ENCODE results near the gene SYNPO2. TPM values are rescaled to one million over a fixed set of nuclear protein-coding genes. Genes with fewer than 3 reads are reported as not detected.

Gene SYNPO2
- total and polyA plus RNA-seq, 10 of the 15 experiments (the other 5 are each of a cell fraction or from before 2014, with no cell fraction given), result 0.04 to 0.34 (median 0.28) TPM

DNA sequence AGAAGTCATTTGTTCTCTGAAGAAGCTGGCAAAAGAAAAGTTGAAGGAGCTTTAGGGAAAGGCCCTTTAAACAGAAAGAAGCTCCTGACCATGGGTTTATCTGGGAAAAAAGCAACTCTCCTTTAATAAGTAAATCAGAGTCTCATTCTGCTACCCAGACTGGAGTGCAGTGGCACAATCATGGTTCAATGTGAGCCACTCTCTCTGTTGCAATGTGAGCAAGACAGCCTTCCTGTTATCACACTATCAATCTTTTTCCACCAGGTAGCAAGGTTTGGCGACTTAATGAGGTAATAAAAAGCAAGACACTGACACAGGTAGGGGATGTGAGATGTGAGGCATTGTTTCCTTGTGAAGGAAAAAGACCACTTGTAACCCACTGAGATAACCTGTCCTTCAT, 111.3 kb downstream of the SYNPO2 start:
- in situ Hi-C loops (cut with MboI), result no loop called here
- Histone ChIP-seq H3K9me3 (replicated peaks; ENCODE audit: control insufficient read depth, insufficient read depth, low read length) (no peaks in the 10 kb centered on the region), H3K4me1 (ENCODE audit: control insufficient read depth, insufficient read depth, low read length) (no peaks in the 10 kb centered on the region), H3K36me3 (ENCODE audit: control insufficient read depth in 2 of 2, insufficient read depth in 2 of 2, low read length in 1 of 2) (no peaks in the 10 kb centered on the region), H3K4me2 (ENCODE audit: control insufficient read depth, insufficient read depth) (no peak overlapping the region), H2AFZ (ENCODE audit: control insufficient read depth, low read depth, low read length) (no peak overlapping the region), H3K9ac (ENCODE audit: control insufficient read depth, insufficient read depth, low read length) (no peak overlapping the region), H3K27ac (ENCODE audit: control insufficient read depth, insufficient read depth) (no peak overlapping the region), H3K79me2 (ENCODE audit: control insufficient read depth, insufficient read depth, low read length) (no peaks in the 10 kb centered on the region), H4K20me1 (ENCODE audit: control insufficient read depth, insufficient read depth) (no peaks in the 10 kb centered on the region), H3K4me3 (no peak overlapping the region), H3K27me3 (replicated peaks in 1 of 2; ENCODE audit: control insufficient read depth in 2 of 2, insufficient read depth in 2 of 2, low read length in 1 of 2) (no peaks in the 10 kb centered on the region; a peak in 1 of 4 replicates)
- ChIA-PET POLR2A (no interaction called here), RAD21 (ENCODE audit: unreplicated experiment) (no interaction called here), SMC1A (ENCODE audit: uncharacterized antibody, unreplicated experiment) (no interaction called here), CTCF (no interaction called here)
- no peak for FAIRE-seq
- DNase-seq (ENCODE audit: low read depth, low spot score), result no peak
- intact Hi-C loops (cut with micrococcal nuclease; ENCODE audit: unreplicated experiment), result no loop called here
- 0% methylated on average over 1 of the region's 1 CpG for WGBS (ENCODE audit: insufficient coverage, insufficient replicate concordance, low lambda C conversion rate, missing lambda C conversion rate)
- no peak for ATAC-seq
- BruUV-seq (replicated peaks), result no TSS peak
- TF ChIP-seq RELA (IDR thresholded peaks at IDR 0.05; ENCODE audit: borderline replicate concordance, partially characterized antibody) (no peak), BCL11A (IDR thresholded peaks at IDR 0.05; ENCODE audit: low read depth, low read length) (no peak), ELK1 (IDR thresholded peaks at IDR 0.05; ENCODE audit: low read depth, low read length) (no peak), EZH2 (IDR thresholded peaks at IDR 0.05; ENCODE audit: borderline replicate concordance, control insufficient read depth, low read depth, low read length) (no peak), CBFB (IDR thresholded peaks at IDR 0.05; ENCODE audit: low read depth) (no peak), STAT3 (IDR thresholded peaks at IDR 0.05; ENCODE audit: low read depth, low read length) (no peak), IRF4 (IDR thresholded peaks at IDR 0.05; ENCODE audit: low read depth, low read length) (no peak), ZBTB11 (CRISPR knock-in tag; IDR thresholded peaks at IDR 0.05) (no peak), MXI1 (IDR thresholded peaks at IDR 0.05; ENCODE audit: low read depth, low read length) (no peak), ZNF592 (IDR thresholded peaks at IDR 0.05) (no peak), TCF3 (IDR thresholded peaks at IDR 0.05; ENCODE audit: borderline replicate concordance, insufficient read depth, low read depth, low read length) (no peak)
- TF ChIP-seq, protein P1, sequence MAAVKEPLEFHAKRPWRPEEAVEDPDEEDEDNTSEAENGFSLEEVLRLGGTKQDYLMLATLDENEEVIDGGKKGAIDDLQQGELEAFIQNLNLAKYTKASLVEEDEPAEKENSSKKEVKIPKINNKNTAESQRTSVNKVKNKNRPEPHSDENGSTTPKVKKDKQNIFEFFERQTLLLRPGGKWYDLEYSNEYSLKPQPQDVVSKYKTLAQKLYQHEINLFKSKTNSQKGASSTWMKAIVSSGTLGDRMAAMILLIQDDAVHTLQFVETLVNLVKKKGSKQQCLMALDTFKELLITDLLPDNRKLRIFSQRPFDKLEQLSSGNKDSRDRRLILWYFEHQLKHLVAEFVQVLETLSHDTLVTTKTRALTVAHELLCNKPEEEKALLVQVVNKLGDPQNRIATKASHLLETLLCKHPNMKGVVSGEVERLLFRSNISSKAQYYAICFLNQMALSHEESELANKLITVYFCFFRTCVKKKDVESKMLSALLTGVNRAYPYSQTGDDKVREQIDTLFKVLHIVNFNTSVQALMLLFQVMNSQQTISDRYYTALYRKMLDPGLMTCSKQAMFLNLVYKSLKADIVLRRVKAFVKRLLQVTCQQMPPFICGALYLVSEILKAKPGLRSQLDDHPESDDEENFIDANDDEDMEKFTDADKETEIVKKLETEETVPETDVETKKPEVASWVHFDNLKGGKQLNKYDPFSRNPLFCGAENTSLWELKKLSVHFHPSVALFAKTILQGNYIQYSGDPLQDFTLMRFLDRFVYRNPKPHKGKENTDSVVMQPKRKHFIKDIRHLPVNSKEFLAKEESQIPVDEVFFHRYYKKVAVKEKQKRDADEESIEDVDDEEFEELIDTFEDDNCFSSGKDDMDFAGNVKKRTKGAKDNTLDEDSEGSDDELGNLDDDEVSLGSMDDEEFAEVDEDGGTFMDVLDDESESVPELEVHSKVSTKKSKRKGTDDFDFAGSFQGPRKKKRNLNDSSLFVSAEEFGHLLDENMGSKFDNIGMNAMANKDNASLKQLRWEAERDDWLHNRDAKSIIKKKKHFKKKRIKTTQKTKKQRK (IDR thresholded peaks at IDR 0.05; ENCODE audit: low read depth, low read length), result no peak

Data from GM12878 (cell line).